ENCODE measurements around the gene IGF2BP2. TPM values are rescaled to one million over a fixed set of nuclear protein-coding genes. Genes with fewer than 3 reads are reported as not detected.
"Not testable (repeated sequence)": the region's sequence is repeated elsewhere in the genome, so short reads cannot be mapped to it uniquely, and the experiment has no call there.

Gene IGF2BP2
- total RNA-seq, 6 donors from 2014 or later = 11.4 to 60.3 (median 24.9) TPM

- no peak overlapping the region for H3K4me3 ChIP-seq
- no peak overlapping the region for H3K27ac ChIP-seq
- no peaks in the 10 kb centered on the region for H3K9me3 ChIP-seq
- WGBS, 2 donors = 94 to 96% methylated on average over 4 of the region's 4 CpGs
- H3K36me3 ChIP-seq = peaks cover 0 to 29% (median 5%) of the 10 kb centered on the region in 4 donors
- TF ChIP-seq CTCF (IDR thresholded peaks at IDR 0.05) = no peak
- H3K4me1 ChIP-seq = no peaks in the 10 kb centered on the region
- ATAC-seq (ENCODE audit: low FRiP score in 2 of 2) (no peak), DNase-seq (no peak)
- H3K27me3 ChIP-seq = no peaks in the 10 kb centered on the region
Measured at GRCh38 chr3:185667574-185667973, 157.3 kb downstream of the IGF2BP2 start.

DNA sequence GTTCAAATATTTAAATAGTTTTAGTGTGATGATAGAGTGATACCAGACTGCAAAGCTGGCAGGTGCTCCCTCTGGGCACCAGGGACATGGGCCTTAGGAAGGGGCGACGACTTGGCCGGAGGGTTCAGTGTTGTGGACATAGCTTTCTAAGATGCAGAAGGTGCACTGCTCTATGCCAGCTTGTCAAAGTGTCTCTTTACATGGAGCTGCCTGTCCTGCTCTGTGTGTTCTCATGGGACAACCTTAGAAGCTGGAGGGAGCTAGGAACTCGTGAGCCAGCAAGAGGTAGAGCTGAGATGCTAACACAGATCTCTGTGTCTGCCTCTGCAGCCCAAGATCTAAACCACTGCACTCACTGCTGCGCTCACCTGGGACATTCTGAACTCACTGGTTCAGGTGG is 160.9 kb downstream of the IGF2BP2 start:
- Histone ChIP-seq H3K9me3 (no peaks in the 10 kb centered on the region), H3K4me3 (no peak overlapping the region), H3K27ac (no peak overlapping the region), H3K36me3 (peaks cover 0 to 2% (median 0%) of the 10 kb centered on the region in 4 donors), H3K4me1 (peaks cover 13 to 18% (median 16%) of the 10 kb centered on the region in 4 donors), H3K27me3 (no peaks in the 10 kb centered on the region)
- TF ChIP-seq CTCF (IDR thresholded peaks at IDR 0.05) (no peak), POLR2A (IDR thresholded peaks at IDR 0.05) (no peak)
- ATAC-seq (ENCODE audit: low FRiP score in 2 of 2) (no peak), DNase-seq (no peak)
- WGBS, 2 donors = 90 to 94% methylated on average over 5 of the region's 5 CpGs

GRCh38 chr3:185661772-185662171 is 163.1 kb downstream of the IGF2BP2 start:
- Histone ChIP-seq H3K4me3 (no peak overlapping the region), H3K4me1 (peaks cover 13 to 32% (median 23%) of the 10 kb centered on the region in 4 donors), H3K27ac (no peak overlapping the region), H3K27me3 (no peaks in the 10 kb centered on the region), H3K9me3 (no peaks in the 10 kb centered on the region), H3K36me3 (peaks cover 0 to 16% (median 0%) of the 10 kb centered on the region in 4 donors)
- WGBS, 2 donors = 90 to 94% methylated on average over 4 of the region's 4 CpGs
- TF ChIP-seq EP300 (IDR thresholded peaks at IDR 0.05) (no peak), POLR2AphosphoS5 (IDR thresholded peaks at IDR 0.05) (no peak), CTCF (IDR thresholded peaks at IDR 0.05) (no peak), POLR2A (IDR thresholded peaks at IDR 0.05) (no peak)
- DNase-seq (no peak), ATAC-seq (ENCODE audit: low FRiP score in 2 of 2) (no peak)

- H3K4me3 ChIP-seq; DNase-seq; H3K27ac ChIP-seq; ATAC-seq (ENCODE audit: low FRiP score in 2 of 2); H3K9me3 ChIP-seq; H3K27me3 ChIP-seq: not testable (repeated sequence)
- Histone ChIP-seq H3K36me3 (peaks cover 0 to 16% (median 0%) of the 10 kb centered on the region in 4 donors), H3K4me1 (peaks cover 13 to 32% (median 24%) of the 10 kb centered on the region in 4 donors)
- 94 to 95% methylated on average over 10 of the region's 10 CpGs for WGBS, 2 donors
Measured at GRCh38 chr3:185661296-185661695, 163.5 kb downstream of the IGF2BP2 start.

GRCh38 chr3:185659942-185660921 is 164.6 kb downstream of the IGF2BP2 start:
- ATAC-seq (ENCODE audit: low FRiP score in 2 of 2) (peak; percentile 68 to 80), DNase-seq (peak in 1 of 2 donors; percentile 83)
- H3K4me1 ChIP-seq = peaks cover 13 to 40% (median 27%) of the 10 kb centered on the region in 4 donors
- no peaks in the 10 kb centered on the region for H3K9me3 ChIP-seq
- no peaks in the 10 kb centered on the region for H3K27me3 ChIP-seq
- peak overlapping the region; percentile 11 to 60 (median 41) for H3K27ac ChIP-seq
- TF ChIP-seq CTCF (IDR thresholded peaks at IDR 0.05) (peak; percentile 77 to 99 (median 90)), POLR2AphosphoS5 (IDR thresholded peaks at IDR 0.05) (no peak)
- no peak overlapping the region for H3K4me3 ChIP-seq
- peaks cover 0 to 26% (median 0%) of the 10 kb centered on the region in 4 donors for H3K36me3 ChIP-seq
- WGBS, 2 donors = 39% methylated on average over 14 to 18 of the region's 18 CpGs

Data from upper lobe of left lung (tissue), 6 donors.